K562 (cell line): Measurements from ENCODE around the gene ETNK2. TPM values are rescaled to one million over a fixed set of nuclear protein-coding genes. Genes with fewer than 3 reads are reported as not detected.

ENCODE experiments used
- ATAC-seq: fragments of 200-7000 bp; cut with Tn5 transposase; 3 replicates; pipeline ENCODE4 v1.9.1; 2020; ENCODE audit warnings: moderate library complexity
- BruUV-seq: library from RNA; stranded (reverse); fragments of 400-500 nt; replicated peaks from 2 replicates; lab custom pipeline; 2021; lab: Mats Ljungman, UMichigan
- CTCF ChIA-PET: fragments of 300-600 bp; formaldehyde crosslinking; extraction: SDS; loops from one replicate; lab custom pipeline; 2021; ENCODE audit warnings: low intra/inter-chr PET ratio; lab: Yijun Ruan, JAX
- POLR2A ChIA-PET: fragments of 300-600, 350-650 bp; sonication (Branson Sonifier 250); formaldehyde crosslinking; extraction: SDS; loops from one replicate; lab custom pipeline; 2021; ENCODE audit warnings: antibody characterized with exemption, inconsistent platforms; lab: Yijun Ruan, JAX
- DNase-seq, 4 experiments: peaks; one replicate each; pipeline versions ENCODE4 v3.0.0 to v3.0.0-alpha.2; 2011 to 2018; ENCODE audit warnings: low spot score in 3 of 4, mixed read lengths in 3 of 4; ENCODE audit errors: extremely low read depth in 1 of 4
- FAIRE-seq: peaks from 2 replicates; lab custom pipeline; 2011; peaks lifted over from hg19 to GRCh38; lab: Jason Lieb, UNC
- H2AFZ ChIP-seq: 2 replicates; pipeline ENCODE4 v1.6.0; 2011; ENCODE audit warnings: low read depth, low read length, control low read depth, inconsistent platforms
- H3K27ac ChIP-seq: fragments of 200-600 bp; 3 replicates; pipeline ENCODE4 v1.8.0; 2011; ENCODE audit warnings: low read depth, mild to moderate bottlenecking, control low read depth, inconsistent platforms, low read length, moderate library complexity, mixed read lengths; ENCODE audit errors: extremely low read depth
- H3K27me3 ChIP-seq, 2 experiments: fragments of 300-600 bp in 1 of 2; 2 replicates in 1 of 2; 3 replicates in 1 of 2; pipeline versions ENCODE4 v1.6.0 to v1.8.0; 2011; ENCODE audit warnings: inconsistent platforms in 2 of 2, low read length in 2 of 2, mild to moderate bottlenecking in 1 of 2, mixed read lengths in 1 of 2, moderate library complexity in 1 of 2; ENCODE audit not compliant: control insufficient read depth in 2 of 2, insufficient read depth in 2 of 2
- H3K36me3 ChIP-seq: fragments of 300-600 bp; 3 replicates; pipeline ENCODE4 v1.8.0; 2011; ENCODE audit warnings: mild to moderate bottlenecking, low read length, inconsistent platforms; ENCODE audit not compliant: control insufficient read depth, insufficient read depth
- H3K4me1 ChIP-seq, 2 experiments: fragments of 200-600 bp in 1 of 2; replicated peaks in 1 of 2; 2 replicates in 1 of 2; 3 replicates in 1 of 2; pipeline versions ENCODE4 v1.5.1 to v1.8.0; 2011; ENCODE audit warnings: inconsistent platforms in 2 of 2, low read length in 2 of 2, mild to moderate bottlenecking in 1 of 2, mixed read lengths in 1 of 2, moderate library complexity in 1 of 2; ENCODE audit not compliant: control insufficient read depth in 2 of 2, insufficient read depth in 2 of 2
- H3K4me2 ChIP-seq: 2 replicates; pipeline ENCODE4 v1.6.1; 2011; ENCODE audit warnings: low read length, control low read depth, inconsistent platforms, mixed read lengths; ENCODE audit not compliant: insufficient read depth
- H3K4me3 ChIP-seq: fragments of 200-600 bp; sonication (generic), shearing (Covaris generic); 2 replicates; pipeline ENCODE4 v1.5.1; 2016; ENCODE audit warnings: control low read depth, inconsistent platforms
- H3K79me2 ChIP-seq: fragments of 200-600 bp; 3 replicates; pipeline ENCODE4 v1.8.0; 2011; ENCODE audit warnings: low read length, inconsistent platforms; ENCODE audit not compliant: control insufficient read depth, insufficient read depth
- H3K9ac ChIP-seq, 2 experiments: 2 replicates each; pipeline versions ENCODE4 v1.6.0 to v1.6.1; 2011; ENCODE audit warnings: low read depth in 2 of 2, low read length in 2 of 2, control low read depth in 1 of 2, inconsistent platforms in 1 of 2, mild to moderate bottlenecking in 1 of 2, mixed read lengths in 1 of 2; ENCODE audit not compliant: insufficient read depth in 1 of 2
- H3K9me1 ChIP-seq: one replicate; pipeline ENCODE4 v1.6.0; 2011; ENCODE audit warnings: inconsistent platforms, mild to moderate bottlenecking, low read length, moderate library complexity; ENCODE audit not compliant: control insufficient read depth, insufficient read depth
- H3K9me3 ChIP-seq: replicated peaks from 2 replicates; pipeline ENCODE4 v1.5.1; 2011; ENCODE audit warnings: low read depth, low read length, inconsistent platforms; ENCODE audit not compliant: control insufficient read depth, insufficient read depth
- H4K20me1 ChIP-seq: replicated peaks from 2 replicates; pipeline ENCODE4 v1.6.1; 2011; ENCODE audit warnings: low read length, inconsistent platforms, mixed read lengths; ENCODE audit not compliant: control insufficient read depth, insufficient read depth
- CTCFL ChIP-seq: IDR thresholded peaks from 2 replicates; pipeline ENCODE4 v1.6.1; 2011; ENCODE audit warnings: borderline replicate concordance, low read depth, mild to moderate bottlenecking, moderate library complexity, low read length; ENCODE audit not compliant: insufficient read depth, poor library complexity, severe bottlenecking
- CUX1 ChIP-seq: fragments of 200-800 bp; sonication (Bioruptor generic); IDR thresholded peaks from 2 replicates; pipeline ENCODE4 v1.6.1; 2016; ENCODE audit warnings: missing genetic modification characterization, missing compliant biosample characterization
- EGR1 ChIP-seq: fragments of 450-650 bp; conservative IDR thresholded peaks from 2 replicates; pipeline ENCODE4 v1.6.1; 2017; ENCODE audit warnings: mild to moderate bottlenecking
- EHMT2 ChIP-seq: fragments of 450-650 bp; IDR thresholded peaks from 2 replicates; pipeline ENCODE4 v1.6.1; 2018; ENCODE audit warnings: antibody characterized with exemption
- USF1 ChIP-seq: sonication (generic); formaldehyde crosslinking; IDR thresholded peaks from 2 replicates; pipeline ENCODE4 v1.9.0; 2022; ENCODE audit warnings: mild to moderate bottlenecking, missing genetic modification reagents
- ZNF431 ChIP-seq: sonication (generic); formaldehyde crosslinking; IDR thresholded peaks from 2 replicates; pipeline ENCODE4 v1.8.0; 2022; ENCODE audit warnings: mild to moderate bottlenecking, missing genetic modification reagents
- WGBS: fragments of 100-300 bp; shearing (Covaris generic); methylation state at CpG from one replicate; pipeline ENCODE4 v1.1.6; 2016; ENCODE audit warnings: low coverage, mixed read lengths; ENCODE audit not compliant: insufficient coverage; ENCODE audit errors: missing lambda C conversion rate; 5-methylcytosine and 5-hydroxymethylcytosine counted together
- in situ Hi-C: fragments of 300-500 bp; cut with MboI; formaldehyde crosslinking; loops from 4 replicates; pipeline ENCODE4 v1.15.0; 2018; ENCODE audit warnings: inconsistent platforms, mixed read lengths
- intact Hi-C: fragments of 100-400 bp; cut with micrococcal nuclease; formaldehyde crosslinking; loops from 2 replicates; pipeline ENCODE4 v1.14.2; 2022
- polyA plus RNA-seq, 8 experiments: library from polyadenylated mRNA; depleted of rRNA in 4 of 8; stranded (reverse) in 5 of 8; unstranded in 3 of 8; fragments of >200 nt; fragmentation: Nextera tagmentation in 2 of 8; fragmentation: Illumina TruSeq in 1 of 8; extraction: Ambion mirVana in 2 of 8; extraction: Trizol in 1 of 8; gene quantifications; 2 replicates each; pipeline versions ENCODE4 v1.2.1 to v1.2.3, GENCODE V29; 2011 to 2014; ENCODE audit warnings: inconsistent platforms in 1 of 8, missing spikeins in 1 of 8
- total RNA-seq, 7 experiments: library from RNA; depleted of rRNA in 6 of 7; stranded (reverse); fragments of >200 nt in 6 of 7; fragmentation: Illumina TruSeq in 2 of 7; extraction: Trizol in 2 of 7; gene quantifications; 2 replicates each; pipeline versions ENCODE4 v1.2.1 to v1.2.3, GENCODE V29; 2011 to 2021; ENCODE audit warnings: low replicate concordance in 1 of 7

The ETNK2 gene
- total and polyA plus RNA-seq, 9 of the 15 experiments (the other 6 are each of a cell fraction or from before 2014, with no cell fraction given): 0.03 to 0.38 (median 0.13) TPM; not detected in 4

- WGBS: under 1% methylated on average over 16 of the region's 16 CpGs
- BruUV-seq: no TSS peak
- H3K9me1 ChIP-seq: peaks cover 3% of the 10 kb centered on the region
- H3K4me3 ChIP-seq: no peak overlapping the region
- H3K9ac ChIP-seq: no peak overlapping the region
- peaks cover 0 to 21% of the 10 kb centered on the region in 2 experiments; a peak in 2 of 5 replicates for H3K4me1 ChIP-seq
- no peak overlapping the region for H3K27ac ChIP-seq
- ChIA-PET POLR2A (interaction anchor here (0.6 kb wide), 1 partner anchor 69 kb away, joined by 3 read pairs; no protein-coding TSS in a partner anchor), CTCF (no interaction called here)
- ATAC-seq: peak; percentile 40
- no peak for FAIRE-seq
- no peaks in the 10 kb centered on the region for H3K36me3 ChIP-seq
- in situ Hi-C loops (no loop called here), intact Hi-C loops (no loop called here)
- H3K27me3 ChIP-seq: peaks cover 13 to 54% of the 10 kb centered on the region in 2 experiments
- H4K20me1 ChIP-seq: peaks cover 19% of the 10 kb centered on the region
- H2AFZ ChIP-seq: no peak overlapping the region
- H3K9me3 ChIP-seq: no peaks in the 10 kb centered on the region
- no peaks in the 10 kb centered on the region for H3K79me2 ChIP-seq
- no peak for TF ChIP-seq ZNF431 (CRISPR knock-in tag)
- TF ChIP-seq USF1 (CRISPR knock-in tag): 0 out of 2 replicates have a peak, but pooled peaks have one; percentile 20
- peak; percentile 15 for TF ChIP-seq CTCFL
- 0 out of 2 replicates have a peak, but pooled peaks have one; percentile 46 for TF ChIP-seq EGR1
- TF ChIP-seq CUX1 (CRISPR knock-in tag): no peak
- no peak for TF ChIP-seq EHMT2
- DNase-seq: peak; percentile 18 to 68 (median 58)
- H3K4me2 ChIP-seq: no peak overlapping the region
Observed at GRCh38 chr1:204149635-204150565, 1.9 kb downstream of the ETNK2 start.
